ENCODE measurements around the gene SLC22A16.

The SLC22A16 gene

DNA sequence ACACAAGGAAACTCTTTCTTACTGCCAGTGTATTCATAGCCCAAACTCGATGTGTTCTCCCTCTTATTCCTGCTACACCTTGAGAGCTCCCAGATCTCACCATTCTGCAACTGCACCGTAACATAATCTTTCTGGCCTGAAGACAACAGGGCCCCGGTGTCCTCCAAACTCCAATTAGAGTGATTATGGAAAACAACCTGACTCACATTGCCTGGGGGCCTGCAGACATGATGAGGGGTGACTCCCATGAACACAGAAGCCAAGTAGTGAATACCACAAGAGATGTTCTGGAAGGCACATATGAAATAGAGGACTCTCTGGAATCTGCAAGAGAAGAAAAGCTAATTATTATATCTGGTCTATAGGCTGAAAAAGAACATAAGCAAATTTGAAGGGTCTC, 19.7 kb downstream of the SLC22A16 start:
- in situ Hi-C loops (cut with HindIII; ENCODE audit: low sequenced_read_pairs), result no loop called here

- in situ Hi-C loops (cut with HindIII; ENCODE audit: low sequenced_read_pairs), result no loop called here
These were observed 26.9 kb downstream of the SLC22A16 start for GRCh38 chr6:110449541-110449895.

DNA sequence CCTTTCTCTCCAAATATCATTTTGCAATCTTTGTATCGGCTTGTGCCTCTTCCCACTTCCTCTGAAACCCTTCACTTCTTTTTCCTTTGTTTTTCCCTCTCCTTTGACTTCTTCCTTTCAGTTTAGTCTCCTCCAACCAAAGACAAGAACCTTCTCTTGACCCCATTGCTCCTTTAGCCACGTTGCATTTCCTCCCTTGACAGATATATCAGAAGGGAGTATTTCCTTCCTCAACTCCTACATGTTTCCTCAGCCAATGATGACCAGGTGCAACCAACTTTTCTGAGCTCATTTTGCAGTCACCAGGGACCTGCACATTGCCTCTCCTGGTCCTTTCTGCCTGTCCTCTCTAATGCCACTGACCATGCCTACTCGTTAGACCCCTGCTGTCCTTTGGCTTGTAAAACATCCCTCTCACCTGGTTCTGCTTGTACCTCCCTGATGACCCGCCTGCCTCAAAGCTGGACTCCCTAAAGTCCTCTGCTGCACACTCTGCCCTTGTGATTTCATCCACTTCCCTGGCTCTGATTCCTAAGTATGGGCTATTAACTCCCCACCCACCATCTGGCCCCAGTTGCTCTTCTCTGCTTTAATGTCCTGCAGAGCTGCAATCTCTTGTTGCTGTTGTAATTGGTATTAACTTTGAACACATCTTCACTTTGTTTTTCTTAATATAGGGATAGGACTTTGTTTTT, 27.4 kb downstream of the SLC22A16 start:
- in situ Hi-C loops (cut with HindIII; ENCODE audit: low sequenced_read_pairs), result no loop called here

- in situ Hi-C loops (cut with HindIII; ENCODE audit: low sequenced_read_pairs), result no loop called here
These were observed 28.7 kb downstream of the SLC22A16 start for GRCh38 chr6:110447761-110448160.

- in situ Hi-C loops (cut with HindIII; ENCODE audit: low sequenced_read_pairs), result no loop called here
These were observed 30.0 kb downstream of the SLC22A16 start for GRCh38 chr6:110446405-110446804.

DNA sequence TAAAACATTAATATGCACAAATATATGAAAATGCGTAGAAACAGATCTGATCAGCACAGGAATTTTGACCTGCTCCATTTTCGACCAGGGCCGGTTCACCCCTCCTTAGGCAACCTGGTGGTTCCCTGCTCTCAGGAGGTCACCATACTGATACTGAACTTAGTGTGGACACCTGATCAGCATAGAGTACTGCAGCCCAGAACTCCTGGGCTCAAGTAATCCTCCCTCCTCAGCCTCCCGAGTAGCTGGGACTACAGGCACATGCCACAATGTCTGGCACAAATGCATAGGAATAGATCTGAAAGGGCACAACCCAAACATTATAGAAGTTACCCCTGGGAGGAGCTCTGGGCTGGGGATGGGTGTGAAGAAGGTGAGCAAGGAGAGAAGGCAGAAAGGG, 36.4 kb downstream of the SLC22A16 start:
- in situ Hi-C loops (cut with HindIII; ENCODE audit: low sequenced_read_pairs), result no loop called here

- in situ Hi-C loops (cut with HindIII; ENCODE audit: low sequenced_read_pairs), result no loop called here
These were observed 37.1 kb downstream of the SLC22A16 start for GRCh38 chr6:110439356-110439755.

DNA sequence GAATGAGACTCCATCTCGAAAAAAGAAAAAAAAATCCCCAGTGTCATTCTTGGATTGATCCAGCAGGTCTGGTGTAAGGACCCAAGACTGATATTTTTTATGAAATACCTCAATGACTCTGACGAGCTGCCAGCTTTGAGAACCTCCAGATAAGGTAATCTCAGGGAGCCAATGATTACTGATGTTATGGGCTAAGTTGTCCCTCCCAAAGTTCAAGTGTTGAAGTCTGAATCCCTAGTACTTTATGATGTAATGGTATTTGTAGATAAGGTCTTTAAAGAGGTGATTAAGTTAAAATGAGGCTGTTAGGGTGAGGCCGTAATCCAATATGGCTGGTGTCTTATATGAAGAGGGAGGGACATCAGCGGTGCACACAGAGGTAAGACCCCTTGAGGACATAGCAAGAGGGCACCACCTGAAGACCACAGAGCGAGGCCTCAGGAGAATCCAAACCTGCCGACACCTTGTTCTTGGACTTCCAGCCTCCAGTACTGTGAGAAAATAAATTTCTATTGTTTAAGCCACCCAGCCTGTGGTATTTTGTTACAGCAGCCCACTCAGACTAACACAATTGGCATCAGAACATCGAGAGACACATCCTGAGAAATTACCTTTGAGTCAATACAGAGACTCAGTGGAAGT, 41.3 kb downstream of the SLC22A16 start:
- in situ Hi-C loops (cut with HindIII; ENCODE audit: low sequenced_read_pairs), result no loop called here

DNA sequence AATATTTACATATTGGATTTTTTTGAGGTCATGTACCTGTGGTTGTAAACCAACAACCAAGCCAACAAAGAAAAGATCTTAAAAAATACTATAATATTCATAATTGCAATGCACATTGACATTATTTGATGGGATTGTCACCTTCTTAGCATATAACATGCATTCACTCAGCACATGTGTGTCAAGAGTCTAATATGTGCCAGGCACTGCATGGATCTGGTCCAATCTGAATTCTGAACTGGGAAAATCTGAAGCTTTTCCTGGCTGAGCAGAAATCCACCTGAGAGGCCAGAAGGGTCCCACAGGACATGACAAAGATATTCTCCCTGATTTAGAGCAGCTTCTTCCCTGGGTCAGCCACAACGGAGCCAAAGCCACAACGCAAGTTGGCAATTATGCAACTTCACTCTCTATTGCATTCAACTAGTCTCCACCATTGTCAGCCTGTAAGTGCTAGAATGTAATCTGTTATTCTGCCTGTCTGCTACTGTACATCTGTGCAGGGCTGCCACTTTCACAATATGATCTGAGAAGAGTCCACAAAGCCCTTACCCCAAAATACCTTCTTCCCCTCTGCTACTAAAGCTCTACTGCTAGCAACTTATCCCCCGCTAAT, 44.0 kb downstream of the SLC22A16 start:
- in situ Hi-C loops (cut with HindIII; ENCODE audit: low sequenced_read_pairs), result no loop called here

DNA sequence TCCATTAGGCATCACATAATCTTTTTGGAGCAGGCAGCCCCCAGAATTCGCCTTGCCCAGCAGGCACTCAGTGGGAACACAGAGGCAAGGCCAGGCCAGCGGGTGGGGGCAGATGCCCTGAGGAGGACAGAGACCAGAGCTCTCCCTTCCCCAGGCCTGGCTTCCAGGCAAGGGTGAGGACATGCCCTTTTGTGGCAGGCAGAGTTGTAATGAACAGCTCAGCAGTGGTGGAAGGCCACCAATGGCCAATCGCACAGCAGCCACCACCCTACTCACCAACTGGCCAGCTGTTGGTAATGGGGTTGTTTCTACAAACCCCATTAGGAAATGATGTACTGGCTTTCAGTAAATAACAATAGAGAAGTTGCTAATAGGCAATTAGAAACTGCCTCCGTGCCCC, 45.7 kb downstream of the SLC22A16 start:
- in situ Hi-C loops (cut with HindIII; ENCODE audit: low sequenced_read_pairs), result no loop called here

DNA sequence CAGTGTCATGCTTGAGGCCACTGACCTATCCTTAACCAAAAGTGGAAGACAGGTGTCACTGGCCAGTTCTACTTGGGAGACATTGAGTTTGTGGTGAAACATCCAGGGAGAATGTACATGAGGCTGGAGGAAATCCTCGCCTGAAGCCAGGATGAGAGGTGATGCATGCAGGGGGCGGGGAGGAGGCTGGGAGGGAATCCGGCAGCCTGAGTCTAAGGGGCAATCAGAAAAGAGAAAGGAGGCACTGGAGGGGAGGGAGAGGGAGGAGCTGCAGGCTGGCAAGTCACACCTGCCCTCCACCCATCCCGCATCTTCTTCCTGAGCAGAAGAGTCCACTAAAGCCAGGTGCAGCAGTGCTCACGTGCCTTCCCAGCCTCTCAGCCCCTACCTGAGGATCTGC, 46.2 kb downstream of the SLC22A16 start:
- in situ Hi-C loops (cut with HindIII; ENCODE audit: low sequenced_read_pairs), result no loop called here

DNA sequence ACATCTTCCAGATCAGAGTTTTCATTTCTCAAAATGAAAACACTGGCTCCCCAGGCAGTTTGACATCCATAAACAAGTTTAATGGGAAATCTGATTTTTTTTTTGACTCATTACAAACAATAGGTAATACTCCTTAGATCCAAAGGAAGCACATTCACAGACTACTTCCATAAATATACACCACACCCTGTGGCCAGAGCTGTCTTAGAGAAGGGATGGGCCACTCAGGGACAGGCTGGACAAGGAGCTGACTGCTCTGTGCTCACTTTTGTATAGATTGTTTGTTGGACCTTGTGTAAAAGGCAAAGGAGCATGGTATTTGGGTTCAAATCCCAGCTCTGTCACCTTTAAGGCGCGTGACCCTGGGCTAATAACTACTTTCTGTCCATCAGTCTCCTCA, 48.3 kb downstream of the SLC22A16 start:
- in situ Hi-C loops (cut with HindIII; ENCODE audit: low sequenced_read_pairs), result no loop called here

DNA sequence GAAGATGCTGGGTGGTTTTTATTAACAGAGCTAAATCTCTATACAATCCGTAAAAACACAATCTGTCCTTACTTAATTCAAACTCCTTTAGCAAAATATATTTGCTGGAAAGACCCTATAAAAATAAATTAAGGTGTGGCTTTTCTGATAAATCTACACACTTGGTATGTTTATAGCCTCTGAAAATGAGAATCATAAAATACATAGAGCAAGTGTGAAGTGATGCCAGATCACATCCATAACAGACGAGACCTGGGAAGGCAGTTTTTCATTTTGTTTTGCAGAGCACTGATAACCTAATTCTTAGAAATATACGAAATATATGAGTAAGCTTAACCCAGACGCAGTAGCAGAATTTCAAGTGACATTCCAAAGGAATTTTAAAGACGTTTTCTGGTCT, 50.6 kb downstream of the SLC22A16 start:
- in situ Hi-C loops (cut with HindIII; ENCODE audit: low sequenced_read_pairs), result no loop called here

- in situ Hi-C loops (cut with HindIII; ENCODE audit: low sequenced_read_pairs), result no loop called here
These were observed 54.0 kb downstream of the SLC22A16 start for GRCh38 chr6:110422444-110422822.

- in situ Hi-C loops (cut with HindIII; ENCODE audit: low sequenced_read_pairs), result no loop called here
These were observed 54.5 kb downstream of the SLC22A16 start for GRCh38 chr6:110421749-110422443.

- in situ Hi-C loops (cut with HindIII; ENCODE audit: low sequenced_read_pairs), result no loop called here
These were observed 57.2 kb downstream of the SLC22A16 start for GRCh38 chr6:110419028-110419739.

GRCh38 chr6:110418594-110418993, 57.8 kb downstream of the SLC22A16 start:
- in situ Hi-C loops (cut with HindIII; ENCODE audit: low sequenced_read_pairs), result no loop called here

GRCh38 chr6:110415086-110415916, 61.1 kb downstream of the SLC22A16 start, which contains the start of gene DDO:
TSS of gene DDO (minus strand) at chr6:110415575. CDS start at chr6:110413462, 2,113 bp downstream.
- in situ Hi-C loops (cut with HindIII; ENCODE audit: low sequenced_read_pairs), result no loop called here

DNA sequence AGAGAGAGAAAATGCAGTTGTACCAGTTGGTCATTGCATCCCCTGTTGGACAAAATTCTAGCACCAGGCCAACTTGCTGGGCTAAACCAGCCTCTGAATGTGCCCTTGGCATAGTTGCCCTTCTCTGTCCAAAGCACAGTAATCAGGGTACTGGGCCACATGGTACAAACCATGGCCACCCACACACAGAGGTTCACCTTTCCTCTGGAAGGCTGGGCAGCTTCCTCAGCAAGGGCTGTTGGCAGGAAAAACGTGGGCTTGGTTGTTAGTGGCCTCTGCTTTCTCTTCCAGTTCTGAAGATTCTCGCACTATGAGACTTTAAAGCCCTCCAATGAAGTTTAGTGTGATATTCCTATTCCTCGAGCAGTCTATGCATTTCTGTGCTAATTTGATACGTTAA, 61.7 kb downstream of the SLC22A16 start:
- in situ Hi-C loops (cut with HindIII; ENCODE audit: low sequenced_read_pairs), result no loop called here

GRCh38 chr6:110412360-110412759, 64.1 kb downstream of the SLC22A16 start:
- in situ Hi-C loops (cut with HindIII; ENCODE audit: low sequenced_read_pairs), result no loop called here
